PC-3 (cell line): ENCODE data around the gene CROCC2. TPM values are rescaled to one million over a fixed set of nuclear protein-coding genes. Genes with fewer than 3 reads are reported as not detected.

Experiments
- ATAC-seq: fragments of 200-7000 bp; cut with Tn5 transposase; 2 replicates; pipeline ENCODE4 v1.9.1; 2020; ENCODE audit warnings: mild to moderate bottlenecking, moderate library complexity
- BruUV-seq: library from RNA; stranded (reverse); fragments of 400-500 nt; replicated peaks from 2 replicates; lab custom pipeline; 2021; lab: Mats Ljungman, UMichigan
- CTCF ChIA-PET: fragments of 300-600 bp; sonication (Branson Sonifier 250); formaldehyde crosslinking; loops from one replicate; lab custom pipeline; 2022; ENCODE audit warnings: antibody characterized with exemption; lab: Charles Lee
- POLR2A ChIA-PET: fragments of 300-600 bp; sonication (Branson Sonifier 250); formaldehyde crosslinking; loops from one replicate; lab custom pipeline; 2022; ENCODE audit warnings: antibody characterized with exemption; ENCODE audit not compliant: unreplicated experiment; lab: Charles Lee
- DNase-seq: peaks from one replicate; pipeline ENCODE4 v3.0.0-alpha.2; 2015
- H2AFZ ChIP-seq: fragments of 300-600 bp; sonication (generic); 2 replicates; pipeline ENCODE4 v1.6.0; 2016; ENCODE audit warnings: antibody characterized with exemption, low read length
- H3F3A ChIP-seq: fragments of 300-600 bp; sonication (generic); one replicate; pipeline ENCODE4 v1.6.0; 2017; ENCODE audit warnings: antibody characterized with exemption, low read length, control low read depth, mild to moderate bottlenecking; ENCODE audit not compliant: unreplicated experiment
- H3K27ac ChIP-seq: fragments of 300-600 bp; sonication (generic); 2 replicates; pipeline ENCODE4 v1.5.1; 2016; ENCODE audit warnings: mild to moderate bottlenecking, low read length
- H3K27me3 ChIP-seq: fragments of 300-600 bp; sonication (generic); 2 replicates; pipeline ENCODE4 v1.6.1; 2016; ENCODE audit warnings: low read length, mixed read lengths
- H3K36me3 ChIP-seq: fragments of 300-600 bp; sonication (generic); 2 replicates; pipeline ENCODE4 v1.6.1; 2016; ENCODE audit warnings: low read depth, mixed run types, low read length, mixed read lengths
- H3K4me1 ChIP-seq: fragments of 300-600 bp; sonication (generic); 2 replicates; pipeline ENCODE4 v1.5.1; 2016; ENCODE audit warnings: low read length; ENCODE audit not compliant: insufficient read depth
- H3K4me2 ChIP-seq: fragments of 300-600 bp; sonication (generic); 2 replicates; pipeline ENCODE4 v1.6.0; 2016; ENCODE audit warnings: low read length
- H3K4me3 ChIP-seq: fragments of 300-600 bp; sonication (generic); 2 replicates; pipeline ENCODE4 v1.5.1; 2016; ENCODE audit warnings: mild to moderate bottlenecking, low read length, mixed read lengths
- H3K79me2 ChIP-seq: fragments of 300-600 bp; sonication (generic); 2 replicates; pipeline ENCODE4 v1.6.1; 2017; ENCODE audit warnings: low read length, mixed read lengths
- H3K9ac ChIP-seq: fragments of 300-600 bp; sonication (generic); 2 replicates; pipeline ENCODE4 v1.6.0; 2016; ENCODE audit warnings: mild to moderate bottlenecking, low read length
- H3K9me2 ChIP-seq: fragments of 300-600 bp; sonication (generic); replicated peaks from 2 replicates; pipeline ENCODE4 v1.6.1; 2016; ENCODE audit warnings: mixed run types, low read length, mixed read lengths
- H3K9me3 ChIP-seq: fragments of 300-600 bp; sonication (generic); 2 replicates; pipeline ENCODE4 v1.6.1; 2016; ENCODE audit warnings: low read length, mixed read lengths
- H4K20me1 ChIP-seq: fragments of 300-600 bp; sonication (generic); 2 replicates; pipeline ENCODE4 v1.6.1; 2016; ENCODE audit warnings: low read length, mixed read lengths
- EZH2 ChIP-seq: fragments of 300-600 bp; sonication (generic); IDR thresholded peaks from one replicate; pipeline ENCODE4 v1.6.1; 2017; ENCODE audit warnings: antibody characterized with exemption, mild to moderate bottlenecking, low read length; ENCODE audit not compliant: unreplicated experiment
- EZH2phosphoT487 ChIP-seq: fragments of 300-600 bp; sonication (generic); IDR thresholded peaks from 2 replicates; pipeline ENCODE4 v1.6.1; 2018; ENCODE audit warnings: mild to moderate bottlenecking, antibody characterized with exemption, low read length, borderline replicate concordance
- intact Hi-C: fragments of 100-400 bp; cut with micrococcal nuclease; formaldehyde crosslinking; loops from 2 replicates; pipeline ENCODE4 v1.9.0; 2023
- total RNA-seq: library from RNA; depleted of rRNA; stranded (reverse); fragments of >200 nt; gene quantifications from 2 replicates; pipeline ENCODE4 v1.2.3, GENCODE V29; 2014
- TF ChIP-seq, protein P1 (sequence below): fragments of 300-600 bp; sonication (generic); conservative IDR thresholded peaks from 2 replicates; pipeline ENCODE4 v1.5.1; 2017; ENCODE audit warnings: antibody characterized with exemption, low read depth, mild to moderate bottlenecking, low read length

The CROCC2 gene
- total RNA-seq, 1 experiment from 2014 or later = not detected

DNA sequence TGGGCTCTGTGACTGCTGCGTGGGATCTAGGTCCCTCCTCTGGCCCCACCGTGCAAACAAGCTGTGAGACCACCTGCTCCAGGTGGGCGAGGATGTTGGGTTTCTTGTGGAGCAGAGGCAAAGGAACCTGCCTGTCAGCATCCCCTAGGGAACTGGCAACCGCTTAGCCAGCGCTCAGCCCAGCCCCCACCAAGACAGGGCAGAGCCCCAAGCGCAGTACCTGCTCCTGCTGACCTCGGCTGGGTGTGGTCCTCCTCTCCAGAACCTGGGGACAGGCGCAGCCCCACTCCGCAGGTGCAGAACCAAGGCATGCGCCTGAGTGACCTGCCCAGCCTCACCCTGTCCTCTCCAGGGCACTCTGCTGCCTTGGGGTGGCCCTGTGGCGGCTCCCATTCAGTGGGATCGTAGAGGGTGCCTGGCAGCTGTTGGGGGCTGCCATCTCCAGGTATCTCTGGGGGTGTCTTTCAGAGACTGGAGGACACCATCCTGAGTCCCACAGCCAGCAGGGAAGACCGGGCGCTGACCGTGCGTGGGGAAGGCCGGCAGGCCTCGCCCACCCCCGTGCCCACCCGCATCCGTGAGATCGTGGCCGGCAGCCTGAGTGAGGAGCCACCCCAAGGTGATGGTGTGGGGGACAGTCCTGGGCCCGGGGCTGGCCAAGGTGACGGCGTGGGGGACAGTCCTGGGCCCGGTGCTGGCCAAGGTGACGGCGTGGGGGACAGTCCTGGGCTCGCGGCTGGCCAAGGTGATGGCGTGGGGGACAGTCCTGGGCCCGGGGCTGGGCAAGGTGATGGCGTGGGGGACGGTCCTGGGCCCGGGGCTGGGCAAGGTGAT is 12.3 kb downstream of the CROCC2 start:
- intact Hi-C loops = loop anchor here (10.0 kb wide), 2 partner anchors 76 to 306 kb away; partner anchors contain the start of gene SNED1
- Histone ChIP-seq H4K20me1 (no peaks in the 10 kb centered on the region), H2AFZ (no peak overlapping the region), H3K4me2 (no peak overlapping the region), H3K27ac (no peak overlapping the region), H3K79me2 (no peaks in the 10 kb centered on the region), H3K9ac (no peak overlapping the region), H3K9me2 (no peaks in the 10 kb centered on the region), H3K4me1 (peaks cover 19% of the 10 kb centered on the region), H3K36me3 (no peaks in the 10 kb centered on the region), H3K4me3 (no peak overlapping the region), H3K9me3 (no peaks in the 10 kb centered on the region), H3K27me3 (no peaks in the 10 kb centered on the region), H3F3A (no peaks in the 10 kb centered on the region)
- ATAC-seq (no peak), DNase-seq (no peak)
- TF ChIP-seq EZH2 (no peak), EZH2phosphoT487 (no peak)
- TF ChIP-seq, protein P1, sequence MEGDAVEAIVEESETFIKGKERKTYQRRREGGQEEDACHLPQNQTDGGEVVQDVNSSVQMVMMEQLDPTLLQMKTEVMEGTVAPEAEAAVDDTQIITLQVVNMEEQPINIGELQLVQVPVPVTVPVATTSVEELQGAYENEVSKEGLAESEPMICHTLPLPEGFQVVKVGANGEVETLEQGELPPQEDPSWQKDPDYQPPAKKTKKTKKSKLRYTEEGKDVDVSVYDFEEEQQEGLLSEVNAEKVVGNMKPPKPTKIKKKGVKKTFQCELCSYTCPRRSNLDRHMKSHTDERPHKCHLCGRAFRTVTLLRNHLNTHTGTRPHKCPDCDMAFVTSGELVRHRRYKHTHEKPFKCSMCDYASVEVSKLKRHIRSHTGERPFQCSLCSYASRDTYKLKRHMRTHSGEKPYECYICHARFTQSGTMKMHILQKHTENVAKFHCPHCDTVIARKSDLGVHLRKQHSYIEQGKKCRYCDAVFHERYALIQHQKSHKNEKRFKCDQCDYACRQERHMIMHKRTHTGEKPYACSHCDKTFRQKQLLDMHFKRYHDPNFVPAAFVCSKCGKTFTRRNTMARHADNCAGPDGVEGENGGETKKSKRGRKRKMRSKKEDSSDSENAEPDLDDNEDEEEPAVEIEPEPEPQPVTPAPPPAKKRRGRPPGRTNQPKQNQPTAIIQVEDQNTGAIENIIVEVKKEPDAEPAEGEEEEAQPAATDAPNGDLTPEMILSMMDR = no peak
- BruUV-seq = no TSS peak
- ChIA-PET CTCF (no interaction called here), POLR2A (no interaction called here)

- Histone ChIP-seq H3K4me3 (no peak overlapping the region), H2AFZ (no peak overlapping the region), H3K27ac (no peak overlapping the region), H3K9me3 (no peaks in the 10 kb centered on the region), H3K9me2 (no peaks in the 10 kb centered on the region), H3K9ac (no peak overlapping the region), H4K20me1 (no peaks in the 10 kb centered on the region), H3F3A (no peaks in the 10 kb centered on the region), H3K27me3 (no peaks in the 10 kb centered on the region), H3K4me2 (no peak overlapping the region), H3K4me1 (peaks cover 12% of the 10 kb centered on the region), H3K36me3 (no peaks in the 10 kb centered on the region), H3K79me2 (no peaks in the 10 kb centered on the region)
- no TSS peak for BruUV-seq
- POLR2A ChIA-PET = no interaction called here
- DNase-seq = no peak
- no peak for ATAC-seq
- intact Hi-C loops = loop anchor here (10.0 kb wide), 2 partner anchors 76 to 306 kb away; partner anchors contain the start of gene SNED1
- CTCF ChIA-PET = no interaction called here
- TF ChIP-seq EZH2phosphoT487 (no peak), EZH2 (no peak)
- TF ChIP-seq, protein P1 = no peak
Measured at GRCh38 chr2:240919161-240919781, 13.1 kb downstream of the CROCC2 start.
